Measurements from ENCODE around the gene ZRANB3.
"Not testable (repeated sequence)": the region's sequence is repeated elsewhere in the genome, so short reads cannot be mapped to it uniquely, and the experiment has no call there.

The ZRANB3 gene

GRCh38 chr2:135475128-135475527 lies 55.9 kb downstream of the ZRANB3 start:
- DNase-seq: no peak

- DNase-seq: no peak
Observed at GRCh38 chr2:135473567-135473966, 57.5 kb downstream of the ZRANB3 start.

- no peak for DNase-seq
Observed at GRCh38 chr2:135471106-135471505, 59.9 kb downstream of the ZRANB3 start.

- DNase-seq: no peak
Observed at GRCh38 chr2:135457279-135457678, 73.7 kb downstream of the ZRANB3 start.

- DNase-seq: no peak
Observed at GRCh38 chr2:135456835-135457234, 74.2 kb downstream of the ZRANB3 start.

DNA sequence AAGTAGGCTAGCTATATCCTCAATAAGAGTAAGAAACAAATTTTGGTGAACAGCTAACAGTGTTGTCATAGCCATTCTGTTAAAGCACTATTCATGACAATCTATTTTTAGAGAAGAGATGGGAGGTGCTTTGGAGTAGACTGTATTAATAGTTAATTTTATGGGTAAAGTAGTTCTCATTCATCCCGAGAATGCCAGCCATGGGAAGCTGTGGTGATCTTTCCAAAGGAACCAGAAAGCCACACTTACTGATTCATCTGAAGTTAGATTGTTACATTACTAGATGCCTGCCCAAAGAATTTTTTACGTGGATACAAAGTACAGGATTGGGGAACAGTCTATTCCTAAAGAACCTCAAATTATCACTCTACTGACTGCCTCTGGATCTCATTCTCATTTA lies 74.6 kb downstream of the ZRANB3 start:
- DNase-seq: no peak

GRCh38 chr2:135454608-135455007 lies 76.4 kb downstream of the ZRANB3 start:
- no peak for DNase-seq

- DNase-seq: not testable (repeated sequence)
Observed at GRCh38 chr2:135453027-135453426, 78.0 kb downstream of the ZRANB3 start.

DNA sequence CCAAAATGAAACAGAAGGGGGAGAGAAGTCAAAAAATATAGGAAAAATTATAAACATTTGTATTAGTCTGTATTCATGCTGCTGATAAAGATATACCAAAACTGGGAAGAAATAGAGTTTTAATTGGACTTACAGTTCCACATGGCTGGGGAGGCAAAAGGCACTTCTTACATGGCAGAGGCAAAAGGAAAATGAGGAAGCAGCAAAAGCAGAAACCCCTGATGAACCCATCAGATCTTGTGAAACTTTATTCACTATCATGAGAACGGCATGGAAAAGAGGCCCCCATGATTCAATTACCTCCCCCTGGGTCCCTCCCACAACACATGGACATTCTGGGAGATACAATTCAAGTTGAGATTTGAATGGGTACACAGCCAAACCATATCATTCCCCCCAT lies 79.1 kb downstream of the ZRANB3 start:
- DNase-seq: no peak

- DNase-seq: not testable (repeated sequence)
Observed at GRCh38 chr2:135443013-135443412, 88.0 kb downstream of the ZRANB3 start.

- DNase-seq: not testable (repeated sequence)
Observed at GRCh38 chr2:135435155-135435554, 95.9 kb downstream of the ZRANB3 start.

- no peak for DNase-seq
Observed at GRCh38 chr2:135424849-135425248, 106.2 kb downstream of the ZRANB3 start.

GRCh38 chr2:135422898-135423297 lies 108.1 kb downstream of the ZRANB3 start:
- DNase-seq: no peak

DNA sequence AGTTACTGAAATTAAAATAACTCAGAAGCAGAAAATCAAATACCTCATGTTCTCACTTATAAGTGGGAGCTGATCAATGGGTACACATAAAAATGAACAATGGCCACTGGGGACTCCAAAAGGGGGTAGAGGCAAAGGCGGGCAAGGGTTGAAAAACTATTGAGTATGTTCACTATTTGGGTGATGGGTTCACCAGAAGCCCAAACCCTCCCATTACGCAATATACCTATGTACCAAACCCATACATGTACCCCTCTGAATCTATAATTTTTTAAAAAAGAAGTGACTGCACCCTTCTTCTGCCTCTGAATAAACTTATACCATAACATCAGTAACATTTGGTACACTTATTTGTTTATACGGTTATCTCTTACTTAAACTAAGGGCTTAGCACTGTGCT lies 119.4 kb downstream of the ZRANB3 start:
- no peak for DNase-seq

DNA sequence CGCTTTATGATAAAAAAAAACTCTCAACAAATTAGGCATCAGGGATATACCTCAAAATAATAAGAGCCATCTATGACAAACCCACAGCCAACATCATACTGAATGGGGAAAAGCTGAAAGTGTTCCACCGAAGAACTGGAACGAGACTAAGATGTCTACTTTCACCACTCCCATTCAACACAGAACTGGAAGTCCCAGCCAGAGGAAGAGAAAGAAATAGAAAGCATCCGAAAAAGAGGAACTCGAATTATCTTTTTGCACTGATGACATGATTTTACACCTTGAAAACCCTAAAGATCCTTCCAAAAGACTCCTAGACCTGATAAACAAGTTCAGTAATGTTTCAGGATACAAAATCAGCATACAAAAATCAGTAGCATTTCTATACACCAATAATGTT lies 121.6 kb downstream of the ZRANB3 start:
- DNase-seq: no peak

GRCh38 chr2:135396259-135396658 lies 134.8 kb downstream of the ZRANB3 start:
- not testable (repeated sequence) for DNase-seq

DNA sequence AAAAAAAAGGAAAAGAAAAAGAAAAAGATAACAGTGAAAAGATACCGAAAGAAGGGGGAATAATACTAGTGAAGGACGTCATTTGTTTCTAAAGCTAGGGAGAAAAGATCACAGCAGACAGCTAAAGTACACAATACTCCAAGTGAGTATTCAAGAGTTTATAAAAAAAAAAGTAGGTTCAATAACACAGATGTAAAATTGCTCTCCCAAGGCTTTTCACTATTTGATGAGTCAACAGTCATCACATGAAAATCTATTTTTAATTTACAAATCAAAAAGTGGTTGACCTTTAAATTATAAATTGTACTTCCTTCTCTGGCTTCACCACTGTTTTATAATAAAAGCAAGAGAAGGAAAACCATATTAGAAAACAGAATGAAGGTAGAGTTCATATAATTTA lies 144.0 kb downstream of the ZRANB3 start:
- no peak for DNase-seq

- DNase-seq: no peak
Observed at GRCh38 chr2:135378591-135378990, 152.4 kb downstream of the ZRANB3 start.

- no peak for DNase-seq
Observed at GRCh38 chr2:135373702-135374101, 157.3 kb downstream of the ZRANB3 start.

GRCh38 chr2:135349941-135350340 lies 181.1 kb downstream of the ZRANB3 start:
- no peak for DNase-seq

DNA sequence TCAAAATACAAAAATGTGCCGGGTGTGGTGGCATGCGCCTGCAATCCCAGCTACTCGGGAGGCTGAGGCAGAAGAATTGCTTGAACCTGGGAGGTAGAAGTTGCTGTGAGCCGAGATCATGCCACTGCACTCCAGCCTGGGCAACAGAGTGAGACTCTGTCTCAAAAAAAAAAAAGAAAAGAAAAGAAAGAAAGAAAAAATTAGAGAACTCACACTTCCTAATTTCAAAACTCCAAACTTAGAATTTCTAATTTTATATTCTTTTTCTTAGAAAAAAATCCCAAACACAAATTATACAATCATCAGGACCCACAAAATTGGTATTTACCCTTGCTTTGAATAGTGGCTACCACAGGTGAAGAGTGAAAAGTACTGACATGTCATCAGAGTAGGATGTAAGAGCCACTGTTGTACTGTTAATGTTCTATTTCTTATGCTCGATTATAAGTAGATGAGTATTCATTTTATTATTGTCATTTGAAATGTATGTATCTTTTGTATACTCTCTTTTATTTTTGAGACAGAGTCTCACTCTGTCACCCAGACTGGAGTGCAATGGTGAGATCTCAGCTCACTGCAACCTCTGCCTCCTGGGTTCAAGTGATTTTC lies 182.8 kb downstream of the ZRANB3 start:
- DNase-seq: not testable (repeated sequence)

DNA sequence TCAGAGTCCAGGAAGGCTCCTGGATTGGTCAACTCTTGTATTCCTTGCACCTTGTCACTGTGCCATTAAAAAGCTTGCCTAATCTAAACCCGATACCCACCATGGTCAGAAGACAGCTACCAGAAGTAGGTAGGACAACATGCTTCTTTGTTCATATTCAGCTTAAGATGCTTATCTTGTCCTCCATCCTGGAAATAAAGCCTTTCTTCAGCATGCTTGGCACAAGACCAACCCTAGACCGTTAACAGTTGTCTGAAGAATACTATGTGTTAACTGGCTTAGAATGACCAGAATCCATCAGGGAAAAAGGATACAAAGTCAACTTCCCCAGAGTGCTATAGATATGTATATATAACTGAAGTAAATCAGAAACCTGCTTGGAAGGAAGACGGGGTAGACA lies 193.9 kb downstream of the ZRANB3 start:
- no peak for DNase-seq

DNA sequence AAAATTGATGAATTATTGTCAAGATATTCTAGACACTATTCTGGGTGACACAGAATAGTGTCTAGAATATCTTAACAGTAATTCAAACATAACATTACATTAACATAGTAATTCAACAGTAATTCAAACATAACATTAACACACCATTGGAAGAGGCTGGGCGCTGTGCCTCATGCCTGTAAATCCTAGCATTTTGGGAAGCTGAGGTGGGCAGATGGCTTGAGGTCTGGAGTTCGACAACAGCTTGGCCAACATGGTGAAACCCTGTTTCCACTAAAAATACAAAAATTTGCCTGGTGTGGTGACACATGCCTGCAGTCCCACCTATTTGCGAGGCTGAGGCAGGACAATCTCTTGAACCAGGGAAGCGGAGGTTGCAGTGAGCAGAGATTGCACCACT lies 195.8 kb downstream of the ZRANB3 start:
- DNase-seq: no peak

- DNase-seq: no peak
Observed at GRCh38 chr2:135327146-135327545, 203.9 kb downstream of the ZRANB3 start.
